ENCODE measurements around the gene RPL13. TPM values are rescaled to one million over a fixed set of nuclear protein-coding genes. Genes with fewer than 3 reads are reported as not detected.

RPL13 gene
- total and polyA plus RNA-seq, 2 of the 13 experiments (the other 11 are each of a cell fraction or from before 2014, with no cell fraction given), result 2,988 to 4,411 TPM

- peak; percentile 24 for TF ChIP-seq DBP (CRISPR knock-in tag; IDR thresholded peaks at IDR 0.05; ENCODE audit: not compliant biosample characterization)
- TF ChIP-seq ZFP1 (CRISPR knock-in tag; IDR thresholded peaks at IDR 0.05), result no peak
- peak; percentile 91 for TF ChIP-seq AFF4 (CRISPR knock-in tag; IDR thresholded peaks at IDR 0.05)
- TF ChIP-seq ZFP90 (CRISPR knock-in tag; IDR thresholded peaks at IDR 0.05; ENCODE audit: borderline replicate concordance), result no peak
- TF ChIP-seq THAP8 (CRISPR knock-in tag; IDR thresholded peaks at IDR 0.05; ENCODE audit: borderline replicate concordance), result 0 out of 2 replicates have a peak, but pooled peaks have one; percentile 48
- TF ChIP-seq ZNF205 (CRISPR knock-in tag; IDR thresholded peaks at IDR 0.05), result 0 out of 2 replicates have a peak, but pooled peaks have one; percentile 63
- TF ChIP-seq SPEN (CRISPR knock-in tag; IDR thresholded peaks at IDR 0.05; ENCODE audit: low read depth), result peak; percentile 100
- no peak for TF ChIP-seq ZNF3 (CRISPR knock-in tag; IDR thresholded peaks at IDR 0.05)
- TF ChIP-seq ZNF572 (CRISPR knock-in tag; IDR thresholded peaks at IDR 0.05), result peak; percentile 39; the same call in 1 of the 2 replicates
- no peak; the same call in 1 of the 2 replicates for TF ChIP-seq PRDM15 (CRISPR knock-in tag; IDR thresholded peaks at IDR 0.05)
- TF ChIP-seq ARNT (IDR thresholded peaks at IDR 0.05), result no peak
- TF ChIP-seq ZNF282 (IDR thresholded peaks at IDR 0.05; ENCODE audit: partially characterized antibody), result no peak
- peak; percentile 92 for TF ChIP-seq ZNF703 (CRISPR knock-in tag; IDR thresholded peaks at IDR 0.05; ENCODE audit: borderline replicate concordance)
- peak; percentile 66; the same call in 1 of the 2 replicates for TF ChIP-seq ZBTB3 (CRISPR knock-in tag; IDR thresholded peaks at IDR 0.05; ENCODE audit: borderline replicate concordance, low read depth)
- peak; percentile 70; the same call in 1 of the 2 replicates for TF ChIP-seq NFIB (CRISPR knock-in tag; IDR thresholded peaks at IDR 0.05; ENCODE audit: borderline replicate concordance)
- peak; percentile 86; the same call in 1 of the 2 replicates for TF ChIP-seq IRX3 (CRISPR knock-in tag; IDR thresholded peaks at IDR 0.05; ENCODE audit: borderline replicate concordance, low read depth)
- TF ChIP-seq FOXA3 (CRISPR knock-in tag; IDR thresholded peaks at IDR 0.05), result 0 out of 2 replicates have a peak, but pooled peaks have one; percentile 18
- TF ChIP-seq ZBTB38 (CRISPR knock-in tag; IDR thresholded peaks at IDR 0.05), result peak; percentile 70
- no peak for TF ChIP-seq ZNF562 (CRISPR knock-in tag; IDR thresholded peaks at IDR 0.05; ENCODE audit: borderline replicate concordance)
- TF ChIP-seq DRAP1 (CRISPR knock-in tag; IDR thresholded peaks at IDR 0.05), result peak; percentile 97
Measured at GRCh38 chr16:89560378-89561141, at the start of gene RPL13 (continued).
